Measurements from ENCODE around the gene LEPR. TPM values are rescaled to one million over a fixed set of nuclear protein-coding genes. Genes with fewer than 3 reads are reported as not detected.
"Not testable (repeated sequence)": the region's sequence is repeated elsewhere in the genome, so short reads cannot be mapped to it uniquely, and the experiment has no call there.

Gene LEPR
- total RNA-seq, 1 experiment from 2014 or later, result 4.1 TPM

DNA sequence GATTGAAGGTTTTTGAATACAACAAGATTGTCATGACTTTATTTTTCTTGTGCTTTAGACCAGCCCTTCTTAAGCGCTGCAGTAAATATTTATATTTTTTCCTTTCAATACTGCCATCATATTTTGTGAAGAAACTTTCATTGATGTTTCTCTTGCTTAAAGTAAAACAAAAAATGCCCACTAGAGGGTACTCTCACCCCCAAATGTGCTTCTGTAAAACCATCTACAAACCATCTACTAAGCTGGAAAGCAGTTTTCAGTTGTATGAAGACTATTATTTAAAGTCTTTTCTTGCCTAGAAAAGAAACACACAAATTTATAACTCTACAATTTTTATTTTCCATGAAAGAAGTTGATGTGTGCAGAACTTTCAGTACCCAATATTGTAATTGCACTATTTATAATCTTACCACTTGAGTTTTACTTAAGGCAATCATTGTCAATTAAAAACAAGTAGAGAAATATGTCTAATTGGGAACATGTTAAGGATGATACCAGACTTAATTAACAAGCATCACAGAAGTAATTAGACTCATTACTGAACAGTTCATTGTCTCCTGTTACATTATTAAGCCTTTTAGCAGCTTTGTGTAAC lies 10.7 kb downstream of the LEPR start:
- DNase-seq (ENCODE audit: low spot score), result peak; percentile 55
- in situ Hi-C loops (cut with HindIII; ENCODE audit: low sequenced_read_pairs), result no loop called here

DNA sequence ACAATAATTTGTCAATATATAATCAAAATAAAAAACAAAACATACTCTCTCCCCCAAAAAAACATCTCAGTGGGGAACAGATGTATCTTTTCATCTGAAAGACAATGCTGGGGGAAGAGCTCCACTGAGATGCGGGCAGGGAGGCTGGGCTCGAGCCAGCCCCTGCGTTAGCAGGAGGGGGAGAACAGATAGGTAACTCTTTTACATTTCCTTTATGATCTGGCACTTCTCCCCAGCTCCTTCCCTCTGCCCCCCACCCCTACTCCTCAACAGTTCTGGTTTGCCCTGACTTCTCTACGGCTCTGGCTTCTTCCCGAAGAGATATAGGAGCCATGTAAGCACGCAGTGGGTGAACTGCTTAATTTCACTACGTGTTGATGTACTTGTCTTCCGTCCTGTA lies 12.4 kb downstream of the LEPR start:
- in situ Hi-C loops (cut with HindIII; ENCODE audit: low sequenced_read_pairs), result no loop called here
- no peak for DNase-seq (ENCODE audit: low spot score)

DNA sequence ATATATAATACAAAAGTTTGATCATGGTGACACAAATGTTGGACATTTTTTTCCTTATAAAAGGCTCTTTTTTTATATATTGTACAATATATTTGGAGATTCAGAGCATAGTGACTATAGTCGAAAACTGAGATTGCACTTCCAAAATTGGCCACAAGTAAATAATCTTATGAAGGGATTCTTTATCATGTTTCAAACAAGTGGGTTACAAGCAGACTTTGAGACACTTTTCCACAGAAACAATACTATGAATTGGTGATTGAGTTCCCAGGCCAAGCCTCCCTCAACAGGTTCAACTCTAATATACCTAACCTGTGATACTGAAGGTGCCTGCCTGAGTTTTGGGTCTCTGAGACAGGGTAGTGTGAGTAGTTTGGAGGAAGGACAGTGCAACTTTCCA lies 13.8 kb downstream of the LEPR start:
- in situ Hi-C loops (cut with HindIII; ENCODE audit: low sequenced_read_pairs), result no loop called here
- DNase-seq (ENCODE audit: low spot score), result no peak

DNA sequence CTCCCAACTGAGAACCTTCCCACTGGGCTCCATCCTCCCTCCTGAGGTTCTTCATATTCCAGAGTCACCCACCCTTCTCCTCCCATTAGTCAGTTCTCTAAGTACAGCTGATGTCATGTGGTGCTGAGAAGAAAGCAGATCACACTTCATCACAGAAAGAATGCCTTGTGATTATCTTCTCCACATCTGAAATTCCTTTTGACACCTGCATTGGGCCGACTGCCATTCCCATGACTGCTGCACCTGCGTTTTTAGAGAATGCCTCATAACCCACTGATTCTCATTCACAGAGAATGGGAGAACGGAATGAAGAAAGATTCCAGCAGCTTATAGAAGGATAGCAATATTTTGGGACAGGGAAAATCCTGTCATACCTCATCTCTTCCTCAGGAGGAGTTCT lies 14.3 kb downstream of the LEPR start:
- in situ Hi-C loops (cut with HindIII; ENCODE audit: low sequenced_read_pairs), result no loop called here
- DNase-seq (ENCODE audit: low spot score), result no peak

DNA sequence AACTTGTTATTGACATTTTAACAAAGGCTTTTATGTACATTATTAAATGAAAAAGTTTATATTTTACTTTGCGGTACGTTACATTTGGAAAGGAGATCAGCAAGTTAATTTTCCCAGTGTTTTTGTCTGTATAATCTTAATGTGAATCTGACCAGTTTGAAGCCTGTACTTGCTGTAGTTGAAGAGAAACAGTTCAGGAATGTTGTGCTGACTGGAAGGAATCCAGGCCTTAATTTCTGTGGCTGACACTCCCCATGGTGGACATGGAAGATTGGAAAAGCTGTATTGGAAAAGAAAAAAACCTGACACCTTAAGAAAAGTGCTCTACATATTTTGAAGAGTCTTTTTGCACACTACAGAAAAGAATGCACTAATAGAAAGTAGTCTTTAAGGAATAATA lies 15.5 kb downstream of the LEPR start:
- no peak for DNase-seq (ENCODE audit: low spot score)
- in situ Hi-C loops (cut with HindIII; ENCODE audit: low sequenced_read_pairs), result no loop called here

DNA sequence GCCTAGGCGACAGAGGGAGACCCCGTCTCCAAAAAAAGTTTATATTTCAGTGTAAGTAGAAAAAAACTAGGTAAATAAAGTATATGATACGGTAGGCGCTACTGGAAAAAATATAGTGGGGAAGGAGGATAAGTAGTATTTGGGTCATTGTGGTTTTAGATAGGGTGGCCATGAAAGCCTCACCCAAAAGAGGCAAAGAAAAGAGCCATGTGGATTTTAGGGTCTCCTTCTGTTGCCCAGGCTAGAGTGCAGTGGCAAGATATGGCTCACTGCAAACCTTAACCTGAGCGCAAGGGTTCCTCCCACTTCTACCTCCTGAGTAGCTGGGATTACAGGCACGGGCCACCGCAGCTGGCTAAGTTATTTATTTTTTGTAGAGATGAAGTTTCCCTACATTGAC lies 17.1 kb downstream of the LEPR start:
- in situ Hi-C loops (cut with HindIII; ENCODE audit: low sequenced_read_pairs), result no loop called here
- no peak for DNase-seq (ENCODE audit: low spot score)

DNA sequence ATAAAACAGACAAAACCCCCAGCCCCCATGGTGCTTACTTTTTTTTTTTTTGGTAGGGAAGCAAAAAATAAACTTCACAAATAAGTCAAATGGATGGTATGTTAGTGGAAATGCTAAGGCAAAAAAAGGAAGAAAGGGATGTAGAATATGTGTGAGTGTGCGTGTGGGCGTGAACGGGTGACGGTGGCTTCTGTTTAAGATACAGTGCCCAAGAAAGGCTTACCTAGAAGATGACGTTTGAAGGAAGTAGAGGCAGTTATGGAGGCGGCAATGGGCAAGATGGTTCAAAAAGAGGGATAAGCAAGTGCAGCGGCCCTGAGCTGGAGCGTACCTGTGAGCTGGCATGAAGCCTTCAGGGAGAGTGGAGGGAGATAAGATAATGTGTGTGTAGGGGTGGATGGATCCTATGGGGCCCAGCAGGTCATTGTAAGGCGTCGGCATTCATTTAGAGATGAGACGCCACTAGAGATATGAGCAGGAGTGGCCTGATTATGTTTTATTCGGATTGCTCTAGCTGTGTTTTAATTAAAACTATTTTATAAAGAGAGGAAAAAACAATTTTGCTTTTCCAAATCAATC lies 19.9 kb downstream of the LEPR start:
- in situ Hi-C loops (cut with HindIII; ENCODE audit: low sequenced_read_pairs), result no loop called here
- DNase-seq (ENCODE audit: low spot score), result no peak

DNA sequence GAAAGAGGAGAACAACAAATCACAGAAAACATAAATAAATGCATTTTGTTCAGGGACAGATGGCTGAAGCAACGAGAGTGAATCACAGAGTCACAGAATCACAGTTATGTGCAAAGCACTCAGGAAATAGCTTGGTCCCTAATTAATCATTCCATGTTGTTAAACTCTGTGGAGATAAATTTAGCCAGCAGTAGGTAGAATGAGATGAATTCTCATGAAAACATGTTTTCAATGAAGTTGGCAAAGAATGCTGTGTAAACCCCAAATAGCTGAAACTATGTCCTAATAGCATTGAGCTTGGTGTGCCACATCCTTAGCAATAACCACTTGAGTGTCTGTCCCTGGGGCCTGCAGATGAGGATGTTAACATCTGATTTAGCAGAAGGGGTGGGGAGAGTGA lies 20.4 kb downstream of the LEPR start:
- in situ Hi-C loops (cut with HindIII; ENCODE audit: low sequenced_read_pairs), result no loop called here
- DNase-seq (ENCODE audit: low spot score), result no peak

DNA sequence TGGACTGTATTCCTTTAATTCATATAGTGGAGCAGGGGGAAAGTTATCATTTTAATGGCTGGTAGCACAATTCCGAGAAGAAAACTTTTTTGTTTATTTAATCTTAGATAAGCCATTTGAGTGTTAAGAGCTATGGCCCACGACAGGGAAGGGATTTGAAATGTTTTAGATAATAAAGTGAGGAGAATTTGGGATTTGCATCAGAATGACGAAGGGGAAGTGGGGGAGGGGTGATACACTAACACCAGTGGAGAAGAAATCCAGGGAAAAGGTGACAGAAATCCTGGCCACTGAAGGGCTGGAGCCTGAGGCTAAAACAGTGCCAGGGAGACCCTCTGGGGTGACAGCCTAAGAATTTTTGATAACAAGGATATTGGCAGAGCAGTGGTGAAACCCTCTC lies 21.0 kb downstream of the LEPR start:
- DNase-seq (ENCODE audit: low spot score), result no peak
- in situ Hi-C loops (cut with HindIII; ENCODE audit: low sequenced_read_pairs), result no loop called here

DNA sequence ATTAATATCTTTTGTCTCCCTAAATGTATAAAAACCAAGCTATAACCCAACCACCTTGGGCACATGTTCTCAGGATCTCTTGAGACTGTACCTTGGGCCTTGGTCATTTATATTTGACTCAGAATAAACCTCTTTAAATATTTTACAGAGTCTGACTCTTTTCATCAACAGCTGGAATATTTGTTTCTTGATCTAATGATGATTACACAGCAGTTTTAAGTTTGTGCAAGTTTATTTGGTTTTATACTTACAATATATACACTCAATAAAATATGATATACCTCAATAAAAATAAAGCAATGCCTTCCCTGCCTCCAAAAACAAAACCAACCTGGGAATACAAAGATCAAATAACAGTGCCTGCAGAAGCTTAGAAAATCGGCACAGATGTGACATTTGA lies 22.0 kb downstream of the LEPR start:
- no peak for DNase-seq (ENCODE audit: low spot score)
- in situ Hi-C loops (cut with HindIII; ENCODE audit: low sequenced_read_pairs), result no loop called here

DNA sequence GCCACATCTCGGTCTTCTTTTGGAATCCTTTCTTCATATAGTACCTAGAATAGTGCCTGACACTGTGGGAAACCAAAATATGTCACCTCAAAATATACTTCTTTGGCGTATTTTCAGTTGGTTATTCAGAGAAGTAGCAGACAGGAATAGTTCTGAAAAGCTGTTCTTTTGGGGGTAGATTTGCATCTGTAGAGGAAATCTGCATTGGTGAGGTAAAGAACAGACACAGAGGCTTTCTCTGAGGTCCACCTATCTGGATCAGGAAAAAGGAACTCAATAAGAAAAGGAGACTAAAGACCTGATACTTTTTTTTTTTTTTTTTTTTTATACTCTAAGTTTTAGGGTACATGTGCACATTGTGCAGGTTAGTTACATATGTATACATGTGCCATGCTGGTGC lies 23.2 kb downstream of the LEPR start:
- in situ Hi-C loops (cut with HindIII; ENCODE audit: low sequenced_read_pairs), result no loop called here
- DNase-seq (ENCODE audit: low spot score), result no peak

DNA sequence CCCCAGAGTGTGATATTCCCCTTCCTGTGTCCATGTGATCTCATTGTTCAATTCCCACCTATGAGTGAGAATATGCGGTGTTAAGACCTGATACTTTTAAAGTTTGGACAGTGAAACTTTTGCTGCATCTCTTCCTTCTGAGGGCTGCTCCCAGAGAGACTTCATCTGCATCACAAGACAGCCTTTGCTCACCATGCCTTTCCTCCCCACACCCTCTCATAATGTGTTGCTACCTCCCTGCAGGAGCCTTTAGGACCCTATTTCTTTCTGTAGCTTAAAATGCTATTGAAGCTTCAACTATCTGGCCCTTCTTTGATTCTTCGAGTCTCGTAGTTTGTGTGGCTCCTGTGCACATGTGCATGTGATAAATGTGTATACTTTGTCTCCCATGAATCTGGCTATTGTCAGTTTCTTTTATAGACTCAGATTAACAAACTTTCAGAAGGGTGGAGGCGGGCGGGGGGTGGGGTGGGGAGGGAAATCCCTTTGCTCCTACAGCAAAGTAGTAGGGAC lies 23.7 kb downstream of the LEPR start:
- in situ Hi-C loops (cut with HindIII; ENCODE audit: low sequenced_read_pairs), result no loop called here
- no peak for DNase-seq (ENCODE audit: low spot score)

DNA sequence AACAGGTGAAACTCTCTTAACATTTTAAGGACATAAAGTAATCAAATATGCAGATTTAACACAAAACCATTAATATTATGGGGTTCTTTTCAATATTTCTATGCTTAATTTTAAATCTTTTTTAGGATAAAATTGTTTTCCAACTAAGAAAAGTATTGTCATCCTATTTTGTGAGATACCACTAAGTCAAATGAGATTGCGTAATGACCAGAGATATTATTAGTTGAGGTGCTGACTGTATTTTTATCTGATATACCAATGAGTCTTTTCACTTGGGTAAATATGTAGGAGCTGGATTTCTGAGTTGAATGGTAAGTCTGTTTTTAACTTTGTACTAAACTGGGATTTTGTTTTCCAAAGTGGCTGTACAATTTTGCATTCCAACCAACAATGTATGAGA lies 25.4 kb downstream of the LEPR start:
- in situ Hi-C loops (cut with HindIII; ENCODE audit: low sequenced_read_pairs), result no loop called here
- DNase-seq (ENCODE audit: low spot score), result no peak

DNA sequence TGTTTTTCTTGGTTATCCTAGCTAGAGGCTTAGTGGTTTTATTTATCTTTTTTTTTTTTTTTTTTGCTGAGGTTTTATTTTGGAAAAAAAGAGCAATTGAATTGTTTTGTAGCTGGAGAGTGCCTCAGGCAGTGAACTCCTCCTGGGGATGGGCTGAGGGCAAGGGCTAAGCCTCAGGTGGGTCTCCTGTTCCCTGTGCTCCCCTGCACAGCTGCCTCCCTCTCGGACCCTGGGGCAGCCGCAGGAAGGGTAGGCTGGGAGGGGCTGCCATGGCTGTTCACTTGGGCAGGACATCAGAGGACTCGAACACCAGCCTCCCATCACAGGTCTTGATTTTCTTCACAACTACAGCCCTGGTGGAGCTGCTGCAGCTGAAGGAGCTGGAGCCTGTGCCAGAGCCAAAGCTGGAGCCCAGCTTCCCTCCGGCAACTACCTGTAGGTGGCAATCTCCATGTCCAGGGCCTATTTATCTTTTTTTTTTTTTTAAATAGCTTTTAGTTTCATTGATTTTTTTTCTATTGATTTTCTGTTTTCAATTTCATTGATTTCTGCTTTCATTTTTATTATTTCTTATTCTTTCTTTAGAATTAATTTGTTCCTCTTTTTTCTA lies 28.9 kb downstream of the LEPR start:
- DNase-seq (ENCODE audit: low spot score), result no peak
- in situ Hi-C loops (cut with HindIII; ENCODE audit: low sequenced_read_pairs), result no loop called here

DNA sequence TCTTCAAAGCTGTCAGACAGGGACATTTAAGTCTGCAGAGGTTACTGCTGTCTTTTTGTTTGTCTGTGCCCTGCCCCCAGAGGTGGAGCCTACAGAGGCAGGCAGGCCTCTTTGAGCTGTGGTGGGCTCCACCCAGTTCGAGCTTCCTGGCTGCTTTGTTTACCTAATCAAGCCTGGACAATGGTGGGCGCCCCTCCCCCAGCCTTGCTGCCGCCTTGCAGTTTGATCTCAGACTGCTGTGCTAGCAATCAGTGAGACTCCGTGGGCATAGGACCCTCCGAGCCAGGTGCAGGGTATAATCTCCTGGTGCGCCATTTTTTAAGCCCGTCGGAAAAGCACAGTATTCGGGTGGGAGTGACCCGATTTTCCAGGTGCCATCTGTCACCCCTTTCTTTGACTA lies 35.2 kb downstream of the LEPR start:
- in situ Hi-C loops (cut with HindIII; ENCODE audit: low sequenced_read_pairs); DNase-seq (ENCODE audit: low spot score): not testable (repeated sequence)

DNA sequence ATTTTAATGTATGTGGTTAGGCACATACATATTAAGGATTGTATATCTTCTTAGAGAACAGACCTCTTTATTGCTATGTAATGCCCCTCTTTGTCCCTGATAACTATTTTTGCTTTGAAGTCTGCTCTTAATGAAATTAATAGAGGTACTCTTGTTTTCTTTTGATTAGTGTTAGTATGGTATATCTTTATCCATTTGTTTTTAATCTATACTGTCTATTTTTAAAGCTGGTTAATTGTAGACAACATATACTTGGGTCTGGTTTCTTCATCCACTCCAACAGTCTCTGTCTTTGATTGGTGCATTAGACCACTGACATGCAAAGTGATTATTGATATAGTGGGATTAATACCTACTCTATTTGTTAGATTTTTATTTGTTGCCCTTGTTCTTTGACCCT lies 36.0 kb downstream of the LEPR start:
- DNase-seq (ENCODE audit: low spot score), result no peak
- in situ Hi-C loops (cut with HindIII; ENCODE audit: low sequenced_read_pairs), result no loop called here

DNA sequence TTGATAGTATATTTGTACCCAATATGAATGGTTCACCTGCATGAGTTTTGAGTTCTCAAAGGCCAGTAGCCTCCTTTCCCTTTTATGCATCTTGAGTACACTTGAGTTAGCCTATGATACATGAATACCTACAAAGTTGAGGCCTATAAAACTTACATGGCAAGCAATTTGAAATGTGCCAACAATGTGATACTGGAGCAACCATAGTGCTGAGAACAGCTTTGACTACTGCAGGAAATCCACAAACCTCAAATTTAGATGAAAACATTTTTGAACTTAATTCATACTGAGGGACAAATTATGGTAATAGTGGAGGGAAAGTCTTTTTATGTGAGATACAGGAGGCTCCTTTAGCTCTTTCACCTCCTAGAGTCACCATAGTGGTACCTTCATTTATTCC lies 37.4 kb downstream of the LEPR start:
- in situ Hi-C loops (cut with HindIII; ENCODE audit: low sequenced_read_pairs), result no loop called here
- no peak for DNase-seq (ENCODE audit: low spot score)

DNA sequence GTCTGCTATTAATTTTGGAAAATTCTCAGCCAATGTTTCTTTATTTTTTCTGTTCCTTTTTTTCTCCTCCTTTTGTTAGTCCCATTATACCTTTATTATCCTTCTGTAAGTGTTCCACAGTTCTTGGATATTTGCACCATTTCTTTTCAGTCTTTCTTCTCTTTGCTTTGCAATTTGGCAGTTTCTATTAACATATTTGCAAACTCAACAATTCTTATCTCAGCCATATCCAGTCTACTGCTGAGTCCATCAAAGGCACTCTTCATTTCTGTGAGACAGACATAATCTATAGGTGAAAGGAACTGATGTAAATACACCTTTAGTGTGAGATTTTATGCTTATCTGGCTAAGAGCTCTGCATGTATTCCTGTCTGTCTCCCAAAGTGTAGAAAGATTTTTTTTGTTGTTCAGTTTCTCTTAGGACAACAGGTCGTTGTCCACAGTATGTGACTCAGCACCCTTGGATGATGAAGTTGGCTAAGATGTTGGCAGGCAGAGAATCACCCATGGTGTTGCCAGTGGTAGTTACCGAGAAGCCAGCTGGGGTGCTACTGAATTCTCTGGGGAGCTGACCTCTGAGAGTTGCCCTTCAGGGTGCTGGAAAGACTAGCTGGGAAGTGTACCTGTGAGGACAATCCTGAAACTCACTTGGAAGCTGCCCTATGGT lies 38.4 kb downstream of the LEPR start:
- in situ Hi-C loops (cut with HindIII; ENCODE audit: low sequenced_read_pairs), result no loop called here
- DNase-seq (ENCODE audit: low spot score), result no peak

DNA sequence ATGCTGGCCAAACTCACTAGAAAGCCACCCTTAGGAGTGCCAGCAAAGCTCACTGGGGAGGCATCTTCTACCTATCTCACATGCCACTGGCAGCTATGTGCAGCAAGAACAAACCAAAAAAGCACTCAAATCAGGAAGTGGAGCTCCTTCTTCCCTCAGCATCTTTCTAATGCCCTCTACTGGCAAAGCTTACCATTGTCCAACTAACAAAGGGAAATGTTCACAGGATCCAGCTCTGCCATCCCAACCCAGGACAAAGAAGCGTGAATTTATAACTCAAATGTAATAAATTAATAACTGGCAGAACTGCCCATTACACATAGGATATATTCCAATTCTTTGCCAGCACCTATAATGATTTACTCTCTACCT lies 38.9 kb downstream of the LEPR start:
- in situ Hi-C loops (cut with HindIII; ENCODE audit: low sequenced_read_pairs), result no loop called here

DNA sequence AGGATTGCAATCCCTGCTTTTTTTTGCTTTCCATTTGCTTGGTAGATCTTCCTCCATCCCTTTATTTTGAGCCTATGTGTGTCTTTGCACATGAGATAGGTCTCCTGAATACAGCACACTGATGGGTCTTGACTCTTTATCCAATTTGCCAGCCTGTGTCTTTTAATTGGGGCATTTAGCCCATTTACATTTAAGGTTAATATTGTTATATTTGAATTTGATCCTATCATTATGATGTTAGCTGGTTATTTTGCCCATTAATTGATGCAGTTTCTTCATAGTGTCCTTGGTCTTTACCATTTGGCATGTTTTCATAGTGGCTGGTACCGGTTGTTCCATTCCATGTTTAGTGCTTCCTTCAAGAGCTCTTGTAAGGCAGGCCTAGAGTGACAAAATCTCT lies 45.4 kb downstream of the LEPR start:
- in situ Hi-C loops (cut with HindIII; ENCODE audit: low sequenced_read_pairs); DNase-seq (ENCODE audit: low spot score): not testable (repeated sequence)

More for the DNA sequence above, 38.9 kb downstream of the LEPR start:
- peak; percentile 64 for DNase-seq (ENCODE audit: low spot score)

Data from G401 (cell line).